GM19043 (cell line): ENCODE data around the gene POU4F2.
"Not testable (repeated sequence)": the region's sequence is repeated elsewhere in the genome, so short reads cannot be mapped to it uniquely, and the experiment has no call there.

Source experiments
- ATAC-seq: cut with Tn5 transposase; IDR thresholded peaks from one replicate; pipeline ENCODE4 v1.9.1; 2021; ENCODE audit warnings: low read depth; ENCODE audit not compliant: unreplicated experiment

Gene POU4F2

DNA sequence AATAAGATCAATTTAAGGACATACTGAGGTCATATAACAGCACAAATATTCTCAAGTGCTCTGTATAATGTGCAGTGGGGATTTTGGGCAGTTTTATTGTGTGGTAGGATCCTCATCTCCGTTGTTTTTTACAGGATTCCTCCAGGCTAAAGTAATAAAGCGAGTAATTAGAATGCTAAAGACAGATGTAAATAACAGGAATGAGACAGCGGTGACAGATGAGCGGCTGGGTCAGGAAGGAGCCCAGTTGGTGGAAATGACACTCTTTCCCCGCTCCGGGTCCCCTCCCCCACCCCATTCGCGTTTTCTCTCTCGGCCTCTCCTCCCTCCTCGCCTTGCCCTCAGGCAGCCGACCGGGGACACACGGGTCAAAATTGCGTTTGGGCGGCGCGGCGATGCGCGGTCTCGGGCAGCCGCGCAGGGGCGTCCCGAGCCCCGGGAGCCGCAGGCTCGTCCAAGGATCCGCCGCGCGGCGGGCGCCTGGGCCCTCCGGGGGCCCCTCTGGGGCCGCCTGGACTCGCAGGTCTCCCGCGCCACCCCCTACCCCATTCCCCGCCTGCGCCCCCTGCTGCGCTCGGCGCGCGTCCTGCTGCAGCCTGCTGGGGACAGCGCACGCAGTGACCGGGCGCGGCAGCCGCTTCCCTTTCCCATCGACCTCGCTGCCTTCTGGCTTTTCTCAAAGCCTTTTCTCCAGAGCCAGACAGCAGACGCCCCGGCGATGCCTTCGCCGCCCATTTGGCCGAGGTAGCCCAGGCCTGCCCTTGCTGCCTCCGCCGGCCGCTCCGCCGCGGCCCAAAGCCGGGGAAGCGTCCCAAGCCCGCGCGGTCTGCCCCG lies 16.2 kb downstream of the POU4F2 start:
- no peak for ATAC-seq

DNA sequence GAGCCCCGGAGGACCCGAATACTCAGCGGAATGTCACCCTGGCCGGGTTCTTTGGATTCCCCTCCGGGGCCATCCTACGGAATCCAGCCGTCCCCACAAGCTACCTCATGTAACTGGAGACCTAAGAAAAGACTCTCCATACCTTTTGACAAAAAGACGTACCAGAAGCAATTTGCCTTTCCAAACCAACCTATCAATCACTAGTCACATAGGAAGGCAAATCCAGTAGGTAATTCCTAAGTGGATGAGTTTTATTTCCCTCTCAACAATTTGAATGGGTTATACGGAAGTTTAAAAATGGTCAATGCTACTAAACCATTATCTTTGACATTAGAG lies 16.8 kb downstream of the POU4F2 start:
- no peak for ATAC-seq

DNA sequence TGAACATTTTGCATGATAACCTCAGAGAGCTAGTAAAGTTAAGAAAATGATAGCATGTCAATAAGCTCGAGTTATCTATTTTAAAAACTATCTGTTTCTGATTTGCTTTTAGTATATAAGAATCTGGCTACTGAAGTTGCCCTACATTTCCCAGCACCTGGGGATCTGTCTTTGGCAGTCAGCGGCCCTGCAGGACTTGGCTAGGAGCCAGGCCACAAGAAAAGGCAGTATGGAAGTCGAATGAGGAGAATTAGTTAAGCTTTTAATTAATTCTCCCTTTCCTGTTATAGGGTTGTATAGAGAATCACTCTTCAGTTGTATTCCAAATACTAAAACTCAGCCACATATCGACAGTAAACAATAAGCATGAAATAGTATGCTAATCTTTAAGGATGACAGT lies 22.7 kb downstream of the POU4F2 start:
- ATAC-seq: no peak

DNA sequence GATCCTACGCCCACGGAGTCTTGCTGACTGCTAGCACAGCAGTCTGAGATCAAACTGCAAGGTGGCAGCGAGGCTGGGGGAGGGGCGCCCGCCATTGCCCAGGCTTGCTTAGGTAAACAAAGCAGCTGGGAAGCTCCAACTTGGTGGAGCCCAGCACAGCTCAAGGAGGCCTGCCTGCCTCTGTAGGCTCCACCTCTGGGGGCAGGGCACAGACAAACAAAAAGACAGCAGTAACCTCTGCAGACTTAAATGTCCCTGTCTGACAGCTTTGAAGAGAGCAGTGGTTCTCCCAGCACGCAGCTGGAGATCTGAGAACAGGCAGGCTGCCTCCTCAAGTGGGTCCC lies 25.2 kb downstream of the POU4F2 start:
- not testable (repeated sequence) for ATAC-seq

DNA sequence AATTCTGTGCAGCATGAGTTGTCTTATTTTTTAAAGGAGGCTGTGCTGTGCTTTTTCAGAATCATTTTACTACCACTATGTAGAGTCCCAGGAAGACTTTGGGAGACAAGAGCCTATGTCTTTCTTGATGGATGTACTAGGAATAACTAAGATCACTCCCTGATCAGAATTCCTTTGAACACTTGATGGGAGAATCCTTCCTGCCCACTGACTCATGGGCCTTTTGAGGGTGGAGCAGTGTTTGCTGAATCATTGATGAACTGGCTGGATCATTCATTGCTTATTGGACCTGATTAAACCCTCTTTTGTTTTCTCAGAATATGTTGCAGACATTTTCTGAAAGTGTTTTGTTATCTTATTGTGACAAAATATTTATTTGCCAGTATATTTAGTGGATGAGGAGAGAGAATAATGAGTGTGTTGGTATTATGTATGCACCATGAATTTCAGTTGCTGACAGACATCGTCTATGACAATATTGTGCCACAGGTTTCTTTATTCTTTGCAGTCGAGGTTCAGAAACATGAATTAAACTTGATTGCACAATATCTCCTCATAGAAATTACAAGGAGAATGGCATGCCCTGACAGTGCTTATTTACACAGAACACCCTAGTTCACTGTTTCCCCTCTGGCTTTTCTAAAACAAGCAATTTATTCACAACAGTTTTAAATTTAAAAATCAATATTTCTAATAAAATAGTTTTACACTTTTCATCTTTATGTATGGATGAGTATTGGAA lies 36.3 kb downstream of the POU4F2 start:
- ATAC-seq: no peak
